ELR (cell line): Measurements from ENCODE around the gene TOMM20.
A peak's percentile ranks its signal among the peaks of the same experiment; 100 is the strongest.

ENCODE experiments used
- DNase-seq: peaks from one replicate; pipeline ENCODE4 v3.0.0-alpha.2; 2015; ENCODE audit warnings: low read depth

TOMM20 gene

DNA sequence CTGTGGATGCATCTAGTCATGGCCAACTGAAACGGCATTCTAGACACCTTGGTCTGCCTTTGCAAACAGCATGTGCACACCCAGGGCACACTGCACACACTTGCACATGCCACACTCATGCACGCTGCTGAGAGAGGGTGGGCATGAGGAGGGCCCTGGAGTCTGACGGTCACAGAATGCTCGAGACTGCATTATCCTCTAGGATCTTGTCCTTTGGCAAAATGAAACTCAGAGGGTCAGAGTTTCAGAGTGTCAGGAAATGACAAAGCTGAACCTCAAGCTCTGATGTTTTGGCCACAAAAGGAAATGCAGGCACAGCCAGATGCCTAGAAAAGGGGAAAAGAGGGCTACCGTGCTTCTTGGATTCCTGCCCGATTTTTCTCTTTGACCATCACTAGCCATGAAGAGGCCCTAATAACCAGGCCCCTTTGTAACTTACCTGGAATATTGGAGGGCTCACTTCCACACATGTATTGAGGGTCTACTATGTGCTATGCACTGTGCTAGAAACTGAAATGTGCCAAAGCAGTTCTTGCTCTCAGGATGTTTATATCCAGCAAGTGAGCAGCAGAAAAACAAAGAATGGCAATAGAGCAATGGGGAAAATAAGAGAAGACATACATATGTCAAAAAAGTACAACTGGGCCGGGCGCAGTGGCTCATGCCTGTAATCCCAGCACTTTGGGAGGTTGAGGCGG is 65.4 kb downstream of the TOMM20 start:
- DNase-seq, result peak; percentile 51

DNA sequence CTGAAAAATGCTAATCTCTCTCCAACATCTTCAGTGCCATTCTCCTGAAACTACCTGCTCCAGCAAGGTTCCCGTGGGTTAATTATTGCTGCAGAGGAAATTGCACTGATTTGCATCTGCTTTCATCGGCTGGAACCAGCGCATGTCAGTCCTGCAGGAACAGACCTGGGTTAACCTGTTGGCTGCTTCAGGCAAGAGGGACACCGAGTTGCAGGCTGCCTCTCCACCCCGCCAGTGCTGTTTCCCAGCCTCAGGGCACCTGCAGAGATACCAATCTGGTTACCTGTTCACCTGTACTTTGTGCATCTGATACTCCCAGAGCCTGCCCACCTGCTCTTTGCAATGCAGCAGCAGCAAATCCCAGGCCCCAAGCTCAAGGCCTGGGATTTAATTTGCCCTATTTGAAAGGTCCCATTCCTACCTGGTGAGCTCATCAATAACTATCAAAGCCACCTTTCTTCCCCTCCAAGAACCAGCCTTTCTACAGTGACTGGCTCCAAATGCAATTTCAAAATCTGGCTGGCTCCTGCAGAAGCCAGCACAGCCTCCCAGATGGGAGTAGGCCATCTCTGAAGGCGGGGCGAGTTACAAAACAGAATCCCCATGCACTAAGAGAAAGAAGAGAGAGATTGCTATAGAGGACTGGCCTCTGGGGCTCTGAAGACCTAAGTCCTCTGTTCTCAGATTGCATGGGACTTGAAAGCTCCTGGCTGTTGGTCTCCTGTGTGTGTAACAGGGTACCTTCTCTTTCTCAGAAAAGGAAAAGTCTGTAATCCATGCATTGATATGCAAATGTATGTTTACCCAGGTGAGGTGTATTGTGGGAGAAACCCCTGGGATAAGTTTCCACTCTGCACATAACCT is 67.8 kb downstream of the TOMM20 start:
- DNase-seq, result no peak
